ENCODE measurements around the gene PPP1R27. TPM values are rescaled to one million over a fixed set of nuclear protein-coding genes. Genes with fewer than 3 reads are reported as not detected.

The PPP1R27 gene
- total and polyA plus RNA-seq, 12 donors, result 0.11 to 3.1 (median 0.69) TPM; not detected in 6

DNA sequence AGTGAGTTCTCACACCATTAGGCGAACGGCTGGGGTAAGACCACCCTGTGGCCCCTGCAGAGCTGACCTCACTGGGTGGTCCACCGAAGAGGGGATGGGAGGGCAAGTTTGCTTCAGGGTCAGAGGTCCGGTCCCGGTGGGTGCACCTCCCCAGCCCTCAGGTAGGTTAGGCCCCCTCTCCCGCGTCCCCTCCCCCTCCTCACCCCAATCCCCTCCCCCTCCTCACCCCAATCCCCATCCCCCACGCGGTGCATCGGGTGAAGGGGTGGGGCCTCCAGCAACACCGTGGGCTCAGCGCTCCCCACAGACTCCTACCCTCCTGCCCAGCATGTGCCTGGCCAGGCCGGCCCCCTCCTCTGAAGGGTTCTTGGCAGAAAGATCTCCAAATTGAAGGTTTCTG, 15.1 kb downstream of the PPP1R27 start:
- Histone ChIP-seq H3K27me3 (no peaks in the 10 kb centered on the region), H3K27ac (no peak overlapping the region), H3K4me3 (no peak overlapping the region), H3K36me3 (replicated peaks in 1 of 2) (peaks cover 0 to 11% of the 10 kb centered on the region in 2 donors), H3K9me3 (replicated peaks in 1 of 3) (no peaks in the 10 kb centered on the region), H3K4me1 (replicated peaks in 1 of 2) (peaks cover 14 to 15% of the 10 kb centered on the region in 2 donors)
- no peak for DNase-seq
- WGBS, 4 donors, result 23 to 35% (median 25%) methylated on average over 6 to 13 of the region's 13 CpGs; no CpG with 5 or more reads in 1 of the 4 donors
- intact Hi-C loops (cut with DNase I), result loop anchor here in 1 of 2 donors (5.0 kb wide), 1 partner anchor 38 kb away; no protein-coding TSS in a partner anchor
- TF ChIP-seq, protein P1, sequence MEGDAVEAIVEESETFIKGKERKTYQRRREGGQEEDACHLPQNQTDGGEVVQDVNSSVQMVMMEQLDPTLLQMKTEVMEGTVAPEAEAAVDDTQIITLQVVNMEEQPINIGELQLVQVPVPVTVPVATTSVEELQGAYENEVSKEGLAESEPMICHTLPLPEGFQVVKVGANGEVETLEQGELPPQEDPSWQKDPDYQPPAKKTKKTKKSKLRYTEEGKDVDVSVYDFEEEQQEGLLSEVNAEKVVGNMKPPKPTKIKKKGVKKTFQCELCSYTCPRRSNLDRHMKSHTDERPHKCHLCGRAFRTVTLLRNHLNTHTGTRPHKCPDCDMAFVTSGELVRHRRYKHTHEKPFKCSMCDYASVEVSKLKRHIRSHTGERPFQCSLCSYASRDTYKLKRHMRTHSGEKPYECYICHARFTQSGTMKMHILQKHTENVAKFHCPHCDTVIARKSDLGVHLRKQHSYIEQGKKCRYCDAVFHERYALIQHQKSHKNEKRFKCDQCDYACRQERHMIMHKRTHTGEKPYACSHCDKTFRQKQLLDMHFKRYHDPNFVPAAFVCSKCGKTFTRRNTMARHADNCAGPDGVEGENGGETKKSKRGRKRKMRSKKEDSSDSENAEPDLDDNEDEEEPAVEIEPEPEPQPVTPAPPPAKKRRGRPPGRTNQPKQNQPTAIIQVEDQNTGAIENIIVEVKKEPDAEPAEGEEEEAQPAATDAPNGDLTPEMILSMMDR (IDR thresholded peaks at IDR 0.05), result no peak
- TF ChIP-seq POLR2A (IDR thresholded peaks at IDR 0.05), result no peak

DNA sequence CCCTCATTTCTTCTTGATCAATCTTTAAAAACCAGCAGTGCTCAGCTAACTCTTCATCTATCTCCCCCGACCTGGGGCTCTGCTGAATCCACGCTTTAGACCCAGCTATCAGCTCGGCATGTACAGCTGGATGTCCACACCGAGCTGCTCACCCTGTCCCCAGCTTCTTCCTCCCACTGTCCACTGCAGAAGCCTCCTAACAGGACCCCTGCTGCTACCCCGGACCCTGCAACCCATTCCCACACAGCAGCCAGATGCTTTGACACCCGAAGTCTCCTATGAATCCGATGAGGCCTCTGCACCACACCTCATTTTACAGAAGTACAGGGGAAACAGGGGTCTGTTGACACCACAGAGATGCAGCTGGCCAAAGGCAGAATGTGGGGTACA, 17.1 kb downstream of the PPP1R27 start:
- H3K4me1 ChIP-seq (replicated peaks in 1 of 2), result peaks cover 14 to 15% of the 10 kb centered on the region in 2 donors
- 36 to 49% (median 41%) methylated on average over 7 of the region's 7 CpGs for WGBS, 4 donors
- H3K27ac ChIP-seq, result no peak overlapping the region
- no peaks in the 10 kb centered on the region for H3K27me3 ChIP-seq
- peaks cover 0 to 5% of the 10 kb centered on the region in 2 donors for H3K36me3 ChIP-seq (replicated peaks in 1 of 2)
- no peaks in the 10 kb centered on the region for H3K9me3 ChIP-seq (replicated peaks in 1 of 3)
- TF ChIP-seq, protein P1 (IDR thresholded peaks at IDR 0.05), result no peak
- no peak for TF ChIP-seq POLR2A (IDR thresholded peaks at IDR 0.05)
- no peak overlapping the region for H3K4me3 ChIP-seq
- intact Hi-C loops (cut with DNase I), result no loop called here
- DNase-seq, result no peak

DNA sequence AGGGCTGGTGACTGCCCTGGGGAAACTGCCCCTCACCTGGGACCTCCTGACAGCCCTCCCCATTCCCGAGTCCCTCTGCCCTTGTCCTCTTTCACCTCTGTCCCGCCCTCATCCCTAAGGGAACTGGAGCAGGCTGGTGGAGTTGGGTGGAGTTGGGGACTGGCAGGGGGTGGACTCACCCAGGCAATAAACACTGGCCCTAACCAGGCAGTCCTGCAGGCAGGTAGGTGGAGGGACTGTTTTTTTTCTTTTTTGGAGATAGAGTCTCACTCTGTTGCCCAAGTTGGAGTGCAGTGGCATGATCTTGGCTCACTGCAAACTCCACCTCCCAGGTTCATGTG, 19.2 kb downstream of the PPP1R27 start:
- no peaks in the 10 kb centered on the region for H3K9me3 ChIP-seq (replicated peaks in 1 of 3)
- no peaks in the 10 kb centered on the region for H3K36me3 ChIP-seq (replicated peaks in 1 of 2)
- intact Hi-C loops (cut with DNase I), result no loop called here
- H3K27ac ChIP-seq, result no peak overlapping the region
- H3K4me1 ChIP-seq (replicated peaks in 1 of 2), result no peaks in the 10 kb centered on the region
- H3K27me3 ChIP-seq, result peaks cover 7% of the 10 kb centered on the region
- no peak overlapping the region for H3K4me3 ChIP-seq
- TF ChIP-seq, protein P1 (IDR thresholded peaks at IDR 0.05), result no peak
- TF ChIP-seq POLR2A (IDR thresholded peaks at IDR 0.05), result no peak
- WGBS, 4 donors, result 63 to 88% (median 72%) methylated on average over 2 of the region's 2 CpGs
- DNase-seq, result no peak

DNA sequence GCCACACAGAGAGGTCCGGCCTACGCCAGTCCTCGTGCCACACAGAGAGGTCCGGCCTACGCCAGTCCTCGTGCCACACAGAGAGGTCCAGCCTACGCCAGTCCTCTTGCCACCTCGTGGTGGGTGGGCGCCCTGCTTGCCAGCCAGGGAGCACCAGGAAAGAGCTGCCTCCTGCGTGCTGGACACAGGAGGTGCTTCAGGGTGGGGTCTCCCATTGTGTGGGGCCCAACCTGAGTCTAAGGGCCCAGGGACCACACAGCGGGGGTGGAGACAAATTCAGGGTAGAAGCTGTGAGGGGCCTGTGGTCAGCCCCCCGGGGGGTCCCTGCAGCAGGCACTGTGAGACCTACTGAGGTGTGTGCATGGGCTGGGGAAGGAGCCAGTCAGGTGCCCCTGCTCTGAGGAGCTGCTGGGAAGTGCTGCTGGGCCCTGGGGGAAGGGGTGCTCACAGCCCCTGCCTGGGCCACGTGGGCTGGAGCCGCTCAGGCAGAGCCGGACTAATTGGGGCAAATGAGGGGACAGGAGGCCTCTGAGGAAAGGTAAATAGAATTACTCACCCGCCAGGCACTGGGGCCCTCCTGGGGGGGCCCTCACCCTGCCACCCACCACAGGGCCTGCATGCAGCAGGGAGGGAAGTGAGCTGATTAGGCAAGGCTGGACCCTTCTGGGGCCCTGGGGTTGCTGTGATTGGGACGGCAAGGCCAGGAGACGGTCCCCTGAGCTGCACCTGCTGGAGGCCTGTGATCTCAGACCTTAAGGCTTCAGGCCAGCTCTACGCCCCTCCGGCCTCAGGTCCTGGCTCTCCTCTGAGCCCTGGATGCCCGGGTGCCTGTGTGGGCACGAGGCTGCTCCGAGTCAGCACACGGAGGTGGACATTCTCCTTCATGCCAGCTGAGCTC, 19.9 kb downstream of the PPP1R27 start:
- WGBS, 4 donors, result 54 to 75% (median 72%) methylated on average over 8 to 23 of the region's 24 CpGs
- TF ChIP-seq, protein P1 (IDR thresholded peaks at IDR 0.05), result no peak
- TF ChIP-seq POLR2A (IDR thresholded peaks at IDR 0.05), result no peak
- Histone ChIP-seq H3K9me3 (replicated peaks in 1 of 3) (no peaks in the 10 kb centered on the region), H3K4me3 (no peak overlapping the region), H3K27me3 (peaks cover 7% of the 10 kb centered on the region), H3K36me3 (replicated peaks in 1 of 2) (no peaks in the 10 kb centered on the region), H3K4me1 (replicated peaks in 1 of 2) (no peaks in the 10 kb centered on the region), H3K27ac (no peak overlapping the region)
- intact Hi-C loops (cut with DNase I), result no loop called here
- DNase-seq, result peak in 1 of 7 donors; percentile 73
